ENCODE measurements around the gene UBE2L5.
"Not testable (repeated sequence)": the region's sequence is repeated elsewhere in the genome, so short reads cannot be mapped to it uniquely, and the experiment has no call there.

The UBE2L5 gene

DNA sequence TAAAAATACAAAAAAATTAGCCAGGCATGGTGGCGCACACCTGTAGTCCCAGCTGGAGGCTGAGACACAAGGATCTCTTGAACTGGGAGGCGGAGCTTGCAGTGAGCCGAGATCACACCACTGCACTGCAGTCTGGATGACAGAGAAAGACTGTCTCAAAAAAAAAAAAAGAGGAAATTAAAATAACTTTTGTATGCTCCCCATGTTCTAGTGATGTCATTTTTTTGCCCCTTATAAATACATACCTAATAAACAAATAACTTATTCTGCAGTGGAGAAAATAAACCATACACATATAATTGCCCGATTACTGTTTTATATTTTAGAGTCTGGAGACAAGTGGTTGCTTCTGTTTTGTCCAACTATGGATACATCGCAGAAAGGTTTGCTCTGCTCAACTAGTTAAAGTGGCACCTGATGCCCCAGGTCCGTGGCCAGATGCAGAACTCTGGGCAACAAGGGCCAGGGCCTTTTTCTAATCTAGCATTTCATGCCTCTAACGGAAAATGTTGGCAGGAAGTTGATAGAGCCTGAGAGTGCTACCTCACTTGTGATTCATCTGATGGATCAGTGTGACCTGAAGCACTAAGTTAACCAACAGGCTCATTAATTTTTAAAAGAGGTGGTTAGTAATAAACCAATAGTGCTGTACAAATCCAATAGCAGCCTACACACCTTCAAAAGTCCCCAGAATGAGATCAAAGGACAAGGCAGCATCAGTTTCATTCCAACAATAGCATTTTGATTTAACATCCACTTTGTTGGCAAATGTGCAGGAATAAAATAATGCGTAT is 18.8 kb downstream of the UBE2L5 start:
- DNase-seq = no peak

DNA sequence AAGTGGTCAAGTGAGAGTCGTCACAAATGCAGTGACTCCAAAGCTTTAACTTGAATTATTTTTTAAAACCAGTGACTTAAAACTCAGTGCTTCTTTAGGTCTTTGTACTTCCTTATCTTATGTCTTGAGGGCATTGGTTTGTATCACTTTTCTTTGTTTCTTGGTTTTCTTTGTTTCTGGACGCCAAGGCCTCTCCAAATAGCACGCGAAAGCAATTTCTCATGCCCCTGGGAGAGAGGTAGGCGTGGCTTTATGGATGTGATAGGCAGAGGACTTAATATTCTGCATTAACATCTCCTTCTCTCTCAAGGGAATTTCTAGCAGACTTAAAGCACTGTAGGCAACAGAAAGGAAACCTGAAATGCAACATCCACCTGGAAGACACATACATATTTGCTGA is 20.6 kb downstream of the UBE2L5 start:
- no peak for DNase-seq

DNA sequence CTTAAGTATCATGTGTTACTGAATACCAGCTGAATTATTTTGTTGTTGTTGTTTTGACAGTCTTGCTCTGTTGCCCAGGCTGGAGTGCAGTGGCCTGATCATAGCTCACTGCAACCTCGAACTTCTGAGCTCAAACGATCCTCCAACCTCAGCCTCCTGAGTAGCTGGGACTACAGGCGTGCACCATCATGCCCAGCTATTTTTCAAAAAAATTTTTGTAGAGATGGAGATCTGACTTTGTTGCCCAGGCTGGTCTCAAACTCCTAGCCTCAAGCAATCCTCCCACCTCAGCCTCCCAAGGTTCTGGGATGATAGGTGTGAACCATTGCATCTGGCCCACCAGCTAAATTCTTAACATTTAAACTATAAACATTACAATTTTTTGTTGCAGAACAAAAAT is 21.2 kb downstream of the UBE2L5 start:
- not testable (repeated sequence) for DNase-seq

DNA sequence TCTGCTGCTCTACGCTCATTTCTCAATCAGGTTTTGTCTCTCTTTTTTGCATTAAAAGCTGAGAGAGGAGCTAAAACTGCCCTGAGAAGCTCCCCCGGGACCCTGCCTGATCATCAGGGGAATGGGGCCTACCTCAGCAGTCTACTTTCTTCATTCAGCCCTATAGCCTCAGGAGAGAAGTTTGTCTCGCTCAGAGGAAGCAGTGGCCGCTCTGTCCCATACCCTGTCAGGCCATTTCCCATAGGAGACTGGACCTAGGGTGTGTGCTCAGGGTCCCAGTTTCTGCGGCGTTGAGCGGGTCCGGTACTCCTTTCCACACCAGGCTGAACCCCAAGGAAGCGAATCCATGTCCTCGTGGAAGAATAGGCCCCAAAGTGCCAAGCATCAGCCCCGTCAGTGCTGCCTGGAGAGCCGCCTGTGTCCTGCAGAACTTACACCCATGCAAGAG is 21.7 kb downstream of the UBE2L5 start:
- DNase-seq = no peak

DNA sequence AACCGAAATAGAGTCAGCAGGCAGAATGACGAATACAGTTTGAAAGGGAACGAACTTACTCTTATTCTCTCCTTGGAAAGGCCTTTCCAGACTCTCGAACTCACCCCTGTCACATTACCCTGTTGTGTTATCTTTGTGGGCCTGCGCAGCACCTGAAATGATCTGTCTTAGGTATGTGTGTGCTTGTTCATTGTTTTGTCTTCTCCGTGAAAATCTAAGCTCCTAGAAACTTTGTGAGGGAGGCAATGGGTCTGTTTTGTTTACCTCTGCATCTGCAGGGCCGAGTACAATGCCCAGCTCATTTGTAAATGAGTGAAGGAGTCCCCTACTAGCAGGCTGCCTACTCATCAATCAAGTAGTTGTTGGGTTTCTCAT is 23.8 kb downstream of the UBE2L5 start:
- DNase-seq = no peak

DNA sequence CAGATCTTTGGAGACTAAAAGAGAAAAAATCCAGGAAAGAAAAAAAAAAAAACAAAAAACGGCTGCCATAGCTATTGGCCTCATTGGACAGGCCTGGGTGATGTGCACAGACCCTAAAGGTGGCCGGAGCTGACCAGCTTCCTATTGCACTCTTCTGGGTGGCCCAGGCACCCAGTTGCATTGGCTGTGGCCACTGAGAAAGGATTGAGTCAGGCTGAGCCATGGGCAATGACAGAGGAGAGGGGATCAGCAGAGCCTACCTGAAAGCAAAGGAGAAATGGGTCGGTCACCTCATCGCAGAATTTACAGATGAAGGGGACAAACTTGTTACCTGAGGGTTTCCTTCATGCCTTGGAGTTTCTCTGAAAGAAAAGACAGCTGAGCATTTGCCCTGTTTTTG is 26.1 kb downstream of the UBE2L5 start:
- no peak for DNase-seq

DNA sequence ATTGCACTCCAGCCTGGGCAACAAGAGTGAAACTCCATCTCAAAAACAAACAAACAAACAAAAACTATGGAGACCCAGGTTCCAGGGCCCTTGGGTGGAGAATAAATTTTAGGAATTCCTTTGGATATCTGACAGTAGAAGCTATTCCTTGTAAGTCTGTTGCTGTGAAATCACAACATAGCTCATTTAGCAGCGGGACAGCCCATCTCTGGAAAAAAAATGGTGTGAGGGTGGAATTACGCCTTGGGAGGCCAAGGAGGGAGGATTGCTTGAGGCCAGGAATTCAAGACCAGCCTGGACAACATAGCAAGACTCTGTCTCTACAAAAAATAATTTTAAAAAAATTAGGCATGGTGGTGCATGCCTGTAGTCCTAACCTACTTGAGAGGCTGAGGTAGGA is 27.8 kb downstream of the UBE2L5 start:
- no peak for DNase-seq

DNA sequence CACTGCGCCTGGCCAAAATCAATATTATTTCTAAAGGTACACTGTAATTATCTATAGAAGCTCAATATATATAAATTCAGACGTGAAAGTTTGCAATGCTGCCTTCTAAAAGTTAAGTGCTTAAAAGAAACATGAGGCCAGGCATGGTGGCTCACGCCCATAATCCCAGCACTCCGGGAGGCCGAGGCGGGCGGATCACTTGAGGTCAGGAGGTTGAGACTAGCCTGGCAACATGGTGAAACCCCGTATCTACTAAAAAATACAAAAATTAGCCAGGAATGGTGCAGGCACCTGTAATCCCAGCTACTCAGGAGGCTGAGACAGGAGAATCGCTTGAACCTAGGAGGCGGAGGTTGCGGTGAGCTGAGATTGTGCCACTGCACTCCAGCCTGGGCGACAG is 29.2 kb downstream of the UBE2L5 start:
- not testable (repeated sequence) for DNase-seq

DNA sequence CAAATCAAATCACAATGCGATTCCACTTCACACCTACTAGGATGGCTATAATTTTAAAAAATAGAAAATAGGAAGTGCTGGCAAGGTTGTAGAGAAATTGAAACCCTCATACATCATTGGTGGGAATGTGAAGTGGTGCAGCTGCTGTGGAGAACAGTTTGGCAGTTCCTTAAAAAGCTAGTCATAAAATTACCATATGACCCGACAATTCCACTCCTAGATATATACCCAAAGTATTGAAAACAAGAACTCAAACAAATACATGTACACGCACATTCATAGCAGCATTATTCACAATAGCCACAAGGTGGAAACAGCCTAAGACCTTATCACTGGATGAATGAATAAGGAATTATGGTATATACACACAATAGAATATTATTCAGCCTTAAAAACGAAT is 31.4 kb downstream of the UBE2L5 start:
- DNase-seq = no peak

DNA sequence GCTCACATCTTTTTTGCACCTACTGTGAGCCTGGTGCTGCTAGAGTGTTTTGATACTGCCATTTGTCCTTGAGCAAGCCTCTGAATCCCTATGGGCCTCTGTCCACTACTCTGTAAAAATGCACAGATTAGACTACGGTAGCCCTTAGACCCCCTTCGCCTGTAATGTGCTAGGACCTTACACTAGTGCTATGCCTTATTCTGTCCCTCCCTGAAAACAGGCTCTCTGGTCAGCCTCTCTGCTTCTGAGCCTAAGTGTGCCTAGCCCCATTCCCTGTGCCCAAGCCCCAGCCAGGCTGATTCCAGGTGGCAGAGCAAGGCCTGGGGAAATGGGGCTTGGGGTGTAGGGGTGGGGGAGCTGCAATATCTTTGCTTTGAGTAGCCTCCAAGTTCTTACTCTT is 32.7 kb downstream of the UBE2L5 start:
- DNase-seq = no peak

DNA sequence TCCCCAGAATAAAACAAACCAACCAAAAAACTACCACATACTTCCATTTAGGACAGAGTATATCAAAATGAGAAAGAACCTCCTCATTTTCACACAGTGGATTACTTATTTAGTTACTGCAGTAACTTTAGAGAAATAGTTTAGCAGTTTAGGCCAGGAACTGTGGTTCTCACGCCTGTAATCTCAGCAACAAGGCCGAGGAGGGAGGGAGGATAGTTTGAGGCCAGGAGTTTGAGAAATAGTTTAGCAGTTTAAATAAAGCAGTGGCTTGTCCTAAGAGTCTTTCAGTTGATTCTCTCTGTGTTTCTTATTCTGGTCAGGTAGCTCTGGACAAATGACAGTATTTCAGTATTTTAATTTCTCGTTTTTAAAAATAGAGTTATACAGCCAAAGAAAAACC is 34.0 kb downstream of the UBE2L5 start:
- DNase-seq = no peak

DNA sequence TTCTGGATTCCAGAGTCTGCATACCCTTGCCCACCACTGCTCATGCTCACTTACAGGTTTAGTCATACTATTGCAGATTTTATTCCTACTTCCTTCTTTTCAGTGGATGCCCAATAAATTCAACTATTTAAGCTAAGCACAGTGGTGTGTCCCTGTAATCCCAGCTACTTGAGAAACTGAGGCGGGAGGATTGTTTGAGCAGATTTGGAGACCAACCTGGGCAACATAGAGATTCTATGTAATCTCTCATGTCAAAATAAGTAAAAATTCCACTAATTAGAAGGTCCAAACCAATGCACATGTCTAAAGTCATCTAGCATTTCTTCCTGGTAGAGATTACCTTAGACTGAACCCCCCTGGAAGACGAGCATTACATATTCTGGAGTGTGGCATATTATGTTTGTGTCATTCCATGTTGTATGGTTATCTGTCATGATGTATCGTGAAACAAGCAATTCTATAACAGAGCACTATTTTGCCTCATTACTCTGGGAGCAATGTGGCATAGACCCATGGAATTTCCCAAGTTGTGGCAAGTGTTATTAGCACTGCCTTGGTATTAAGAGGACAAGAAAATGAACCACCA is 35.1 kb downstream of the UBE2L5 start:
- no peak for DNase-seq

DNA sequence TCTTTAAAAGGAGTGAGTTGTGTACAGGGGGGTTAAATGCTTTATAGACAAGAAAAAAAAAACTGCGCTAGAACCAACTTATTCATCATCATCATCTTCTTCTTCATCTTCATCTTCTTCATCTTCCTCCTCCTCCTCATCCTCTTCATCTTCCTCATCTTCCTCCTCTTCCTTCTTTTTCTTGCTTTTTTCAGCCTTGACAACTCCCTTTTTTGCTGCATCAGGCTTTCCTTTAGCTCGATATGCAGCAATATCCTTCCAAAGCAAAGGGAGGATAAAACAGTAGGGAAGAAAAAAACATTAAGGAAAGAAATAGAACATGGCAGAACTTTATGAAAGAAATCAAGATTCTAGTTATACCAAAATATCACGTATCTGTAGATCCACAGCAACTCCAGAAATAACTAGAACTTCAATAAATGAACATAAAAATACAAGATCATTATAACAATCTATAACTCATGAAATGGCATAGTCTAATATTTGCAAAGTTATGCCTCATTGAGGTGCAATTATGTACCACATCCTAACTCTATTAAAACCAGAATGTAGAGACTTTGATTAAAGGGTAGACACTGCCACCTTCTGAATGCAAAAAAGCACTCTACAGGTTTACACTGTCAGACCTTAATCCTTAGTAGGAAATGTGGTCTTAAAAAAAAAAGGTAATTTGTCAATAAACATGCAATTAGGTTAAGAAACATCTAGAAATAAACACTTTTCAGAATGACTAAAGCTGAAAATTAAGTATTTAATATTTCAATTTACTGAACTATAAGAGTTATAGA is 39.2 kb downstream of the UBE2L5 start:
- DNase-seq = not testable (repeated sequence)

DNA sequence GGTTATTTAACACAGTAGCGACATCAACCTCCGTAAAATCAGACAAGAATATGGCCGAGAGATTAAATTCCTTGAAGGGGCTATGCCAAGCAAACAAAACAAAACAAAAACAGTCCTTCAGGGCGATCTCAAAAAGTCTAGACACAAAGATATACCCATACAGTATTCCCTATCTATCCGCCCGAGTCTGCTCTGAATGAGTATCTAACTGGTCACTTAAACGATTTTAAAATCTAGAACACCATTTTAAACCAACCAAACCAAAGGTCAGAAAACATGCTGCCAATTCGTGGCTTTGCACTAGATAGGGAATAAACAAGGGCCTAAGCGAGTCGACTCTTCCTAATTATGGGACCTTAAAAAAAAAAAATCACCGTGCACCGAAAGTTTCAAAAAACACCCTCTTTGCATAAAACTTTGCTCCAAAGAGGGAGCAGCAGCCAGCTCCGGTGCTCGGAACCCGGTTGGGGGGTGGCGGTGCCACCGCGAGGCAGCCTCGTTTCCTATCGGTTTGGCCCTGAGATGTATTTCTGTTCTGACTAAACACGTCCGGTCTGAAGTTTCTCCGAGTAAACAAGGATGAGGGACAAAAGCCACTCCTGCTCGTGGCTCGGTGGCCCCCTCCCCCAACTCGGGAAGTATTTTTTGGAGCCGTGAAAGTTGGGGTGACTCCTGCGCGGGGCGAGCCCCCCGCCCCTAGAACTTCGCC is 41.6 kb downstream of the UBE2L5 start:
- no peak for DNase-seq

DNA sequence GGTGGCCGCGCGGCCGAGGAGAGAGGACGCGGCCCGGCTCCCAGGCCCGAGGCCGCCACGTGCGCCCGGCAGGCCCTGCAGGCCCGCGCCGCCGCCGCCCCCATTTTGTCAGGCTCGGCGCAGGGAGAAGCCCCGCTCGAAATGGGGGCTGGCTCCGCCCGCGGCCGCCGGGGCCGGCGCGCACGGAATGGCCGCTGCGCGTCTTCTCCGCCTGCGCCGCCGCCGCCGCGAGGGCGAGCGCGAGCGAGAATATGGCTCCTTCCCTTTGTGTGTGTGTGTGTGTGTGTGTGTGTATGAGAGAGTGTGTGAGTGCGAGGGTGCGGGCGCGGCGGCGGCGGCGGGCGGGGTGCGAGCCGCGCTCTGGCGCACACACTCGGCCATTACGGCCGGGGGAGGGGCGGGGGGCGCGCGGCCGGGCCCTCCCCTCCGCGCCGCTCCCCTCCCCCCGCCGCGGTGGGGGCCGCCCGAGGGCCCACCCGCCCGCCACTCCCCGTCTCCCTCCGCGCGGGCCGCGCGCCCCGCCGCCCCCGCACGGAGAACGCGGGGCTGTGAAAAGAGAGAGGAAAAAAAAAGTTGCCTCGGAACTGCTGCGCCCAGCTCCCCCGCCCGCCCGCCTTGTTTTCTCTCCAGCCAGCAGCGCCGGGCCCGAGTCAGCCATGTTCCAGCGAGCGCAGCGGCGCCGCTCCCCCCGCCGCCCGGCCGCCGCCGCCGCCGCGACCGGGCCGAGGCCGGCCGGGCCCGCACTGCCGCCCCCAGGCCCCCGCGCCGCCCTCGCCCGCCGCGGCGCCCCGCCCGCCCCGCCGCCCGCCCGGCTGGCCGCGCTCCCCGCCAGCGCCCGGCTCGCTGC is 42.4 kb downstream of the UBE2L5 start:
- DNase-seq = no peak

DNA sequence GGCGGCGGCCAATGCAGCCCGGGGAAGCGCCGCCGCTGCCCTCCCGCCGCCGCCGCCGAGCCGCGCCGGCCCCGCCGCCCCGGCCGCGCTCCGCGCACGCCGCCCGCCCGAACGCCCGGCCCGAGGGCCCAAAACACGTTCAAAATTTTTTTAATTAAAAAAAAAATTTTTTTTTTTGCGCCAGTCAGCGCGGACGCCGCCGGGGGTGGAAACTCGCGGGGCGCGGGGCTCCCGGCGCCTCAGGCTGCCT is 43.0 kb downstream of the UBE2L5 start:
- DNase-seq = no peak

DNA sequence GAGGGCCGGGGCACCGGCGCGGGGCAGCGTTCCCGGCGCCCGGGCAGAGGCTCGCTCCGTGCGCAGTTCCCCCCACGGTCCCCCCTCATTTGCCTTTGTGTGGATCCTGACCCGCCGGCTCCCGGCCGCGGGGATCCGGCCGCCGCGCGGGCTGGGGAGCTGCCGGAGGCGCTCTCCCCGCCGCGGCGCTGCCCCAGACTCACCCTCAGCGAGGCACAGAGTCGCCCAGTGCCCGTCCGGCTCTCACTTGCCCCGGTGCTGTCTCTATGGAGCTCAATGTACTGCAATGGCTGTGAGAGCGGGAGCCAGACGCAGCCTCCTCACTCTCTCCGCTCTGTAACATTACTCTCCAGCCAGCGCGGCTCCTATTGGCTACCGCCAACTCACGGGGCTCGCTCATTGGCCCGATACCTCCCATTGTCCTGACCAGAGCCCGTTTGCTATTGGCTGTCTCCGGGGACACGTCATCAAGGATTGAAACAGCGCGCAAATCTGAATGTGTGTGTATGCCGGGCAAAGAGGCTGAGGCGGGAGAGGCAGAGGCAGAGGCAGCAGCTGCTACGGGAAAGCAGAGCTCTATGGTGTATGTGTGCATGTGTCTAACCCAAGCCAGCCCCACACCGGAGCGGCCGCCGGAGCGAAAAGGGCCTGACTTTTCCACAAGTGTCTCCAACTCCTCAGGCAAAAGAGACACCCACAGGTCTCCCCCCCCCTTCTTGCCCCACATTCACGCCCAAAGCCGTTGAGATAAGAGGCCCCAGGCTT is 43.5 kb downstream of the UBE2L5 start, which contains the start of gene HMGB1:
HMGB1 (minus strand) TSS at position 344 of the 765 bp plus-strand sequence. CDS start 2,256 bp downstream, outside the sequence.
- DNase-seq = peak; percentile 83

DNA sequence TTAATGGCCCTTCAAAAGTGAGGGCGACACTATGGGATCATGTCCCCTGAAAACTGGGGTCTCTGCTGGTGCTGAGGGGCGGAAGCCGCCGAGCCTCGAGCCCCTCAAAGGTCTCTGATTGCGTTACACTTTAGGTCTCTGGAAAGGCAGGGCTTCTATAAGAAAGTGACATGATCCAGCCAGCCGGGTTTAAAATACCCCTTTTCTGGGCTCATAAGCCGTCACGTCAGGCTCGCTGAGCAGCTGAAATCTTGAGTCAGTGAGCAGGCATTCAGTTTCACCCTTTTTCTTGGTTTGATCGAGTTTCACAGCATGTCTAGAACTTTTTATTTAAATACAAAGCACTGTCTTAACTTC is 44.0 kb downstream of the UBE2L5 start:
- no peak for DNase-seq

DNA sequence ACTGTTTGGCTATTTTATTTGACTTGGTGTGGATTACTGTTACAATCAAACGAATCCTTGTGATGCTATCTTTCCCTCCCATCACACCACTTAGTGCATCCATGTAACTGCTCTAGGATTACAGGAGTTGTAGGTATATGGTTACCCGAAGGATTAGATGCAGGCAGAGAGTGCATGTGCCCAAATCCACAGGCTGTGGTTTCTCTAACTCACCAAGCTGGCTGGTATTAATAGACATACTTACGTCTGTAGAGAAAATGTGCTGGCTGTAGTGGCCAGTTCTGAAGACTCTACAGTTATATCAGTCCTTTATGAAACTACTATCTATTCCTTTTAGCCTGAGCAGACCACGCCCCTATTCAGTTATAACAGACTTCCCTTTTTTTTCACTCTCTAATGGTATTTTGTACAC is 44.6 kb downstream of the UBE2L5 start:
- DNase-seq = no peak

DNA sequence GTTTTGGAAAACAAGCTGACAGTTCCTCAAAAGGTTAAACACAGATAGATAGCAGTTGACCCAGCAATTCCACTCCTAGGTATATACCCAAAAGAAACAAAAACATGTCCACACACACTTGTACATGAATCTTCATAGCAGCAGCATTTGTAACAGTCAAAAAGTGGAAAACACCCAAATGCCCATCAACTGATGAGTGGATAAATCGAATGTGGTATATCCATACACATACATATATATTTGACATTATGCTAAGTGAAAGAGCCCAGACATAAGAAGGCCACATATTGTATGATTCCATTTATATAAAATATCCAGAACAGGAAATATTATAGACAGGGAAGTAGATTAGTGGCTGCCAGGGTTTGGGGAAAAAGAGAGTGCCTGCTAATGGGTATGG is 51.4 kb downstream of the UBE2L5 start:
- DNase-seq = no peak

DNA sequence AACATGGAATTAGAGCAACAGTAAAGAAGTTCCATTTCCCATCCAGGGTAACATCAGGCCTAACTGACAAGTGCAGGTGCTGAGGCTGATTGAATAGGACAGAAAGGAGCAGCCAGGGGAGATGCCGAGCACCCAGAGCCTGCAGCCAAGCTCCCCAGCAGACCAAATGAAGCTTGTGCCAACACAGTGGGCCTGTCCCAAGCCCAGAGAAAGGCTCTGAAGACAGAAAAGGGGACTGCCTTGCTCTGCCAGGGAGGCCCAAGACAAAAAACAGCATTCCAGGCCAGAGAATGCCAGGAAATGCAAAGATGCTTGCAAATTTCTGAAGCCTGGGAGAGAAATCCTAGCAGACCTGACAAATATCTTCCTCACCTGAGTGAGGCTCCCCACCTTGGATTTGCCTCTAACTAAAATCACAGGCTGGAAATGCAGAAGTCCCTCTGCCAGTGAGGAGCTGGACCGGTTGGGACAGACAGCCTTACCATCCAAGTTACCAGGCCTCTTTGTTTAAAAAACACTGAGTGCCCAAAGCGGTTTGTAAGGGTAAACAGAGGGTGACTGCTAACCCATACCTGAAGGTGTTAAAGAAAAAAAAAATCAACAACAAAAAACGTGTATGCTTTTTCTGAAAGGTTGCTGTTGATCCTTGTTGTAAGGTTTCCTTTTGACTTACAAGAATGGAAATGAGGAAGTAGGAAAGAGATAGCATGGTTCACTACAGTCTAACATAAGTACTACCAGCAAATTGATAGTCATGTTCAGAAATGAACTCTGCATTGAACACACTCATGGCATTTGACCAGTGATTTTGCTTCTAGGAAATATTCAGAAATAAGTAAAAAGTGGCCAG is 55.3 kb downstream of the UBE2L5 start:
- DNase-seq = no peak
